HCT116 (cell line): ENCODE results near the gene SLFNL1.

Experiments used
- CTCF ChIP-seq, 3 experiments: fragments of 200-600 bp in 1 of 3; sonication (generic) in 1 of 3; IDR thresholded peaks in 2 of 3; conservative IDR thresholded peaks in 1 of 3; 2 replicates each; pipeline ENCODE4 v1.5.1; 2012 to 2017; ENCODE audit warnings: low read depth in 2 of 3, low read length in 2 of 3, antibody characterized with exemption in 1 of 3, borderline replicate concordance in 1 of 3, control low read depth in 1 of 3, mild to moderate bottlenecking in 1 of 3, mixed read lengths in 1 of 3, mixed run types in 1 of 3, moderate library complexity in 1 of 3; ENCODE audit not compliant: insufficient read depth in 1 of 3
- EGR1 ChIP-seq: IDR thresholded peaks from 2 replicates; pipeline ENCODE4 v1.6.1; 2012; ENCODE audit warnings: low read depth
- JUND ChIP-seq: IDR thresholded peaks from 2 replicates; pipeline ENCODE4 v1.6.1; 2012
- MAX ChIP-seq: IDR thresholded peaks from 2 replicates; pipeline ENCODE4 v1.6.1; 2012
- POLR2A ChIP-seq: IDR thresholded peaks from 2 replicates; pipeline ENCODE4 v1.7.0; 2011; ENCODE audit warnings: borderline replicate concordance; ENCODE audit not compliant: insufficient read depth, insufficient read length; ENCODE audit errors: extremely low read depth
- POLR2AphosphoS5 ChIP-seq: IDR thresholded peaks from 2 replicates; pipeline ENCODE4 v1.6.1; 2011; ENCODE audit warnings: mild to moderate bottlenecking, low read depth, low read length, moderate library complexity
- RAD21 ChIP-seq: IDR thresholded peaks from 2 replicates; pipeline ENCODE4 v1.6.1; 2012; ENCODE audit warnings: low read depth, mild to moderate bottlenecking
- REST ChIP-seq: IDR thresholded peaks from 2 replicates; pipeline ENCODE4 v1.6.1; 2012; ENCODE audit warnings: low read depth
- YY1 ChIP-seq: IDR thresholded peaks from 2 replicates; pipeline ENCODE4 v1.6.1; 2011; ENCODE audit warnings: low read length, low read depth, moderate library complexity, mild to moderate bottlenecking; ENCODE audit not compliant: insufficient replicate concordance; ENCODE audit errors: extremely low read depth
- ZNF274 ChIP-seq: fragments of 200-500 bp; sonication (Bioruptor generic); IDR thresholded peaks from 2 replicates; pipeline ENCODE4 v1.6.1; 2014; ENCODE audit warnings: mild to moderate bottlenecking, low read depth, low read length, inconsistent platforms

GRCh38 chr1:40986956-40987355 is 34.6 kb downstream of the SLFNL1 start:
- no peak for TF ChIP-seq YY1
- no peak for TF ChIP-seq RAD21
- TF ChIP-seq POLR2A, result no peak
- TF ChIP-seq POLR2AphosphoS5, result no peak
- TF ChIP-seq REST, result no peak
- TF ChIP-seq CTCF (IDR thresholded peaks at IDR 0.05 in 2 of 3, conservative IDR thresholded peaks at IDR 0.05 in 1 of 3; ENCODE audit: borderline replicate concordance in 1 of 3, insufficient read depth in 1 of 3, low read depth in 2 of 3, low read length in 2 of 3), result no peak
- no peak for TF ChIP-seq JUND
- no peak for TF ChIP-seq EGR1
- TF ChIP-seq MAX, result no peak
- no peak for TF ChIP-seq ZNF274
